NCI-H446 treated with DMSO at 0.1 percent for 48 hours (cell line): ENCODE measurements around the gene MTHFR.

Experiments
- DNase-seq: peaks from one replicate; lab custom pipeline; 2025; lab: John Stamatoyannopoulos, UW

MTHFR gene

DNA sequence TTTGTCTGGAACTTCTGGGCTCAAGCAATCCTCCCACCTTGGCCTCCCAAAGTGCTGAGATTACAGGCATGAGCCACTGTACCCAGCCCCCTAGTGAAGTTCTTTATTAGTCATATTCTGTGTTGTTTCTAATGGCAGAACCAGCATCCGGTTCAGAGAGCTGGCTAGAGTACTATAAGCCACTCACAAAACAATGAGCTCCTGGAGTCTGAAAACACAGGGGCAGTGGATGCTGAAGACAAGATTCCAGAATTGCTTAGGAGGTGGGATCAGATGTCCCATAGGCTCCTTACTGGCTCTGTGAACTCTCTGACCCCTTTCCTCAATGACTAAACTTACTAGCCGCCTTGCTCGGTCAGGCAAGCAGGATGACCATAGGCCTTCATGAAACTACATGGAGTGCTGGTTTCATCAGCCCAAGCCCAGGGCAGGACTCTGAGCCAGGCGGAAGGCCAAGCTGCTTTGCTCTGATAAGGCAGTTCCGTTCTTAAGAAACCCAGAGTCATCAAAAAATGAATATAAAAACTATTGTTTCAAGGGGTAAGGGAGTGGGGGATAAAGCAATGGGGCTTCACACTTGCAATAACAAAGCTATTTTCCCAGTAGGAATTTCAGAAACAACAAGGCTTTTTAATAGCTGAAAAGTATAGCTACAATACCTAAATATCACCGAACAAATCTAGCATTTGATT, 8.1 kb downstream of the MTHFR start:
- no peak for DNase-seq

- DNase-seq, result no peak
Observed at GRCh38 chr1:11796036-11796828, 9.5 kb downstream of the MTHFR start.

DNA sequence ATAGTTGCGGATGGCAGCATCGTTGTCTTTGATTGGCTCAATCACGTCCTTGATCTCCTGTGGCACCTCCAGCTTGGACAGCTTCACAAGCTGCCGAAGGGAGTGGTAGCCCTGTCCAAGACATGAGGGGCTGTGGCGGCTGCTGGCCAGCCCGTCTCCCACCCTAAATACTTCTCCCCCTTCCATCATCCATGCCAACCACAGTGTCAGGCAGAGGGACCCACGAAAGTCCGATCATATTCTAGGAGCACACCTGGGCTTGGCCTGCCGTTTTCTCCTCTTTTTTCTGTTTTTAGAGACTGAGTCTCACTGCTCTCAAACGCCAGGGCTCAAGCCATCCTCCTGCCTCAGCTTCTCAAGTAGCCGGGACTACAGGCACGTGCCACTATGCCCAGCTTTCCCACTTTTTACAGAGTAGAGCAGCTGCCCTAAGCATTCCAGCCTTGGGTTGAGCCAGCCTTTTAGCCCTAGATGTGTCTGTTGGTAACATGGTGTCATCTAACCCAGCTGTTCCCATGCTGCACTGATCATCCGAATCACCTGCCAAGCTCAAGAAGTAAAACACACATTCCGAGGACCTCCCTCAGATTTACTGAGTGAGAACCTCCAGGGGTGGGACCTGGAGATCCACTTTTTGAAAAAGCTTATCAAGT, 10.4 kb downstream of the MTHFR start:
- DNase-seq, result no peak

GRCh38 chr1:11794446-11795237, 11.1 kb downstream of the MTHFR start:
- no peak for DNase-seq

GRCh38 chr1:11793819-11794218, 11.9 kb downstream of the MTHFR start:
- DNase-seq, result no peak

- no peak for DNase-seq
Observed at GRCh38 chr1:11792106-11792505, 13.7 kb downstream of the MTHFR start.

- DNase-seq, result no peak
Observed at GRCh38 chr1:11790880-11791715, 14.7 kb downstream of the MTHFR start.

- no peak for DNase-seq
Observed at GRCh38 chr1:11790101-11790879, 15.5 kb downstream of the MTHFR start.

GRCh38 chr1:11789126-11790067, 16.4 kb downstream of the MTHFR start:
- no peak for DNase-seq

- no peak for DNase-seq
Observed at GRCh38 chr1:11788549-11789053, 17.2 kb downstream of the MTHFR start.

GRCh38 chr1:11787804-11788436, 17.8 kb downstream of the MTHFR start:
- DNase-seq, result no peak

DNA sequence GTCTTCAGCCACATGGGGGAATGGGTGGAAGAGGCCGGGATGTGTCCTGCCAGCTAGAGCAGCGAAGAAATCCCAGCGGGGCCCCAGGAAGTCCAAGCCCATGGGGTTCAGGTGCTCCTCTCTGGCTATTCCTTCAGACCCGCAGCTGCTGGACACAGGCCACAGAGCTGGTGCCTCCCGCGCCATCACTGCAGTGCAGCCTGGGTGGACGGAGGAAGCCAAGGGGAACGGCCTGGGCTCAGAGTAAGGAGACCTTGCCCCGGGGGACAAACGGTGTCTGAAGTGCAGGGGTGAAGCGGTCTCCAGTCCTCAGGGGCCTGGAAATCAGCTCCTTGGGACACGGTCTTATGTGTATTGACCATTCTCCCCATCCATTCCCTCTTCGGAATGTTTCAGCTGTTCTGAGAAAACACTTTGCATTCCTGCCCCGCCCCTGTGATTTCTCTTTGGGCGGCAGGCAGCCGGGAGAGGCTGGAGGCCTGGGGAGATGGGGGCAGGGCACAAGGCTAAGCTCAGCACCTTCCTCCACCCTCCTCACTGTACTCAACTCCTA, 18.4 kb downstream of the MTHFR start:
- DNase-seq, result no peak

GRCh38 chr1:11786168-11786567, 19.6 kb downstream of the MTHFR start:
- no peak for DNase-seq

GRCh38 chr1:11784993-11785769, 20.6 kb downstream of the MTHFR start:
- DNase-seq, result no peak

- DNase-seq, result no peak
Observed at GRCh38 chr1:11784256-11784992, 21.3 kb downstream of the MTHFR start.

DNA sequence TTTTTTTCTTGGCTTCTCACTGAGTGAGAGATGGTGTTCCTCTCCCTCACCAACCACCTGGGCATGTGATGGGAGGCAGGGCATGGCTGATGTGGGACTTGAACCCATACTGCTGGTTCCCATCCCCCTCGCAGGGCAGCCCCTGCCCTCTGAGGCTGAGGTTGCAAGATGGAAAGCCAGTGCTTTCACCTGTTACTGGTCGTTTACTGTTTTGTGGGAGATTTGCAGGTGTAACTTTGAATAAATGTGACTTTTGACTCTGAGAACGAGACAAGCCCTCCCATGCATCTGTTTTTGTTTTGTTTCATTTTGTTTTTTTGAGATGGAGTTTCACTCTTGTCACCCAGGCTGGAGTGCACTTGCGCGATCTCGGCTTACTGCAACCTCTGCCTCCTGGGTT, 22.2 kb downstream of the MTHFR start:
- DNase-seq, result no peak
